ENCODE results near the gene NRCAM. TPM values are rescaled to one million over a fixed set of nuclear protein-coding genes. Genes with fewer than 3 reads are reported as not detected.

Gene NRCAM
- polyA plus RNA-seq, 1 donor, result 11.8 TPM

- Histone ChIP-seq H3K4me3 (ENCODE audit: low read length) (no peak overlapping the region), H3K4me1 (ENCODE audit: control insufficient read depth, insufficient read depth, low read length) (no peaks in the 10 kb centered on the region), H3K27ac (ENCODE audit: low read length) (no peak overlapping the region), H3K27me3 (ENCODE audit: control insufficient read depth, insufficient read depth, low read length) (no peaks in the 10 kb centered on the region), H3K9me3 (ENCODE audit: control insufficient read depth, low read depth, low read length) (no peaks in the 10 kb centered on the region), H3K36me3 (ENCODE audit: control insufficient read depth, insufficient read depth, low read length) (no peaks in the 10 kb centered on the region)
- no peak for DNase-seq
- 76% methylated on average over 4 of the region's 8 CpGs for WGBS (ENCODE audit: insufficient coverage, low lambda C conversion rate)
Observed at GRCh38 chr7:108415821-108416536, 40.3 kb downstream of the NRCAM start.

DNA sequence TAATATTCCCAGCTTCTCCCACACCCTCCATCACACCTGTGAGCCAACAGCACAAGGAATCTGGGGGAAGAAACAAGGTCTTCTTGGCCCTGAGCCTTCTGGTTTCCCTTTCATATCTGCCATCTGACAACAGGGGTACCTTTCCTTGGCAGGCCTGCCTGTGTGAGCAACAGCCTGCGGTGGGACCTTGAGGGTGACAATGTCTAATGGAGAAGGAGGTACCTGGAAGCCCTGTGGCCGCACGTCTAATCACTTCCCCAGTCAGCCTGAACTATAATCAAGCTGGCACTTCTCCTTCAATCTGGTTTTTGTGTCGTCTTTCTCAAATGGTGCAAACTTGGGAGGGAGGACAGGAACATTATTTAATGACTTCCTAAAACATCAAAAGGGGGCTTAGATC is 41.2 kb downstream of the NRCAM start:
- Histone ChIP-seq H3K4me3 (ENCODE audit: low read length) (no peak overlapping the region), H3K27me3 (ENCODE audit: control insufficient read depth, insufficient read depth, low read length) (no peaks in the 10 kb centered on the region), H3K27ac (ENCODE audit: low read length) (no peak overlapping the region), H3K4me1 (ENCODE audit: control insufficient read depth, insufficient read depth, low read length) (no peaks in the 10 kb centered on the region), H3K9me3 (ENCODE audit: control insufficient read depth, low read depth, low read length) (no peaks in the 10 kb centered on the region), H3K36me3 (ENCODE audit: control insufficient read depth, insufficient read depth, low read length) (no peaks in the 10 kb centered on the region)
- no CpG with 5 or more reads among the region's 4 CpGs for WGBS (ENCODE audit: insufficient coverage, low lambda C conversion rate)
- DNase-seq, result no peak

- Histone ChIP-seq H3K4me3 (ENCODE audit: low read length) (no peak overlapping the region), H3K27me3 (ENCODE audit: control insufficient read depth, insufficient read depth, low read length) (no peaks in the 10 kb centered on the region), H3K4me1 (ENCODE audit: control insufficient read depth, insufficient read depth, low read length) (no peaks in the 10 kb centered on the region), H3K27ac (ENCODE audit: low read length) (no peak overlapping the region), H3K36me3 (ENCODE audit: control insufficient read depth, insufficient read depth, low read length) (no peaks in the 10 kb centered on the region), H3K9me3 (ENCODE audit: control insufficient read depth, low read depth, low read length) (no peaks in the 10 kb centered on the region)
- WGBS (ENCODE audit: insufficient coverage, low lambda C conversion rate), result 83% methylated on average over 1 of the region's 3 CpGs
- DNase-seq, result no peak
Observed at GRCh38 chr7:108413782-108414492, 42.3 kb downstream of the NRCAM start.

DNA sequence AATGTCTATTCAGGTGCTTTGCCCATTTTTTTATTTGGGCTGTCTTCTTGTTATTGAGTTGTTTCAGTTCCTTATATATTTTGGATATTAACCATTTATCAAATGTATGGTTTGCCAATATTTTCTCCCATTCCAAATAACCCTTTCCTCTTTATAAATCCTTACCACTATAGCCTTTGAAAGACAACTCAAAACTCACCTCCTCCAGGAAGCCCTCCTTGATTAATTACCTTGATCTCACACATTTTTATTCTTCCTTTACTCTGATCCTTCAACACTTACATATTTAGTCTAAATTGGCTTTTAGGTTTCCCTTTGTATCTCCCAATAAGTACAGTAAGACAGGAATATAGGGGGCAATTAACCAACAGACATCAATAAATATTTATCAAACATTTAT is 42.9 kb downstream of the NRCAM start:
- Histone ChIP-seq H3K36me3 (ENCODE audit: control insufficient read depth, insufficient read depth, low read length) (no peaks in the 10 kb centered on the region), H3K4me3 (ENCODE audit: low read length) (no peak overlapping the region), H3K27ac (ENCODE audit: low read length) (no peak overlapping the region), H3K27me3 (ENCODE audit: control insufficient read depth, insufficient read depth, low read length) (no peaks in the 10 kb centered on the region), H3K4me1 (ENCODE audit: control insufficient read depth, insufficient read depth, low read length) (no peaks in the 10 kb centered on the region), H3K9me3 (ENCODE audit: control insufficient read depth, low read depth, low read length) (no peaks in the 10 kb centered on the region)
- no peak for DNase-seq

GRCh38 chr7:108409146-108409545 is 47.1 kb downstream of the NRCAM start:
- no peak overlapping the region for H3K27ac ChIP-seq (ENCODE audit: low read length)
- 86% methylated on average over 2 of the region's 6 CpGs for WGBS (ENCODE audit: insufficient coverage, low lambda C conversion rate)
- DNase-seq, result no peak
- no peaks in the 10 kb centered on the region for H3K27me3 ChIP-seq (ENCODE audit: control insufficient read depth, insufficient read depth, low read length)
- no peaks in the 10 kb centered on the region for H3K9me3 ChIP-seq (ENCODE audit: control insufficient read depth, low read depth, low read length)
- H3K4me3 ChIP-seq (ENCODE audit: low read length), result no peak overlapping the region
- H3K4me1 ChIP-seq (ENCODE audit: control insufficient read depth, insufficient read depth, low read length), result no peaks in the 10 kb centered on the region
- no peaks in the 10 kb centered on the region for H3K36me3 ChIP-seq (ENCODE audit: control insufficient read depth, insufficient read depth, low read length)

- Histone ChIP-seq H3K36me3 (ENCODE audit: control insufficient read depth, insufficient read depth, low read length) (no peaks in the 10 kb centered on the region), H3K27me3 (ENCODE audit: control insufficient read depth, insufficient read depth, low read length) (no peaks in the 10 kb centered on the region), H3K4me1 (ENCODE audit: control insufficient read depth, insufficient read depth, low read length) (peaks cover 3% of the 10 kb centered on the region), H3K4me3 (ENCODE audit: low read length) (no peak overlapping the region), H3K27ac (ENCODE audit: low read length) (no peak overlapping the region), H3K9me3 (ENCODE audit: control insufficient read depth, low read depth, low read length) (no peaks in the 10 kb centered on the region)
- DNase-seq, result no peak
- 100% methylated on average over 1 of the region's 7 CpGs for WGBS (ENCODE audit: insufficient coverage, low lambda C conversion rate)
Observed at GRCh38 chr7:108408296-108408991, 47.8 kb downstream of the NRCAM start.

- DNase-seq, result no peak
- 100% methylated on average over 1 of the region's 2 CpGs for WGBS (ENCODE audit: insufficient coverage, low lambda C conversion rate)
- Histone ChIP-seq H3K4me1 (ENCODE audit: control insufficient read depth, insufficient read depth, low read length) (peaks cover 7% of the 10 kb centered on the region), H3K27ac (ENCODE audit: low read length) (no peak overlapping the region), H3K4me3 (ENCODE audit: low read length) (no peak overlapping the region), H3K27me3 (ENCODE audit: control insufficient read depth, insufficient read depth, low read length) (no peaks in the 10 kb centered on the region), H3K9me3 (ENCODE audit: control insufficient read depth, low read depth, low read length) (no peaks in the 10 kb centered on the region), H3K36me3 (ENCODE audit: control insufficient read depth, insufficient read depth, low read length) (no peaks in the 10 kb centered on the region)
Observed at GRCh38 chr7:108407676-108408075, 48.6 kb downstream of the NRCAM start.

GRCh38 chr7:108406222-108406890 is 49.9 kb downstream of the NRCAM start:
- Histone ChIP-seq H3K27ac (ENCODE audit: low read length) (no peak overlapping the region), H3K27me3 (ENCODE audit: control insufficient read depth, insufficient read depth, low read length) (no peaks in the 10 kb centered on the region), H3K4me1 (ENCODE audit: control insufficient read depth, insufficient read depth, low read length) (peaks cover 10% of the 10 kb centered on the region), H3K36me3 (ENCODE audit: control insufficient read depth, insufficient read depth, low read length) (no peaks in the 10 kb centered on the region), H3K4me3 (ENCODE audit: low read length) (no peak overlapping the region), H3K9me3 (ENCODE audit: control insufficient read depth, low read depth, low read length) (no peaks in the 10 kb centered on the region)
- DNase-seq, result no peak
- no CpG with 5 or more reads among the region's 1 CpG for WGBS (ENCODE audit: insufficient coverage, low lambda C conversion rate)

- Histone ChIP-seq H3K27me3 (ENCODE audit: control insufficient read depth, insufficient read depth, low read length) (no peaks in the 10 kb centered on the region), H3K27ac (ENCODE audit: low read length) (no peak overlapping the region), H3K4me3 (ENCODE audit: low read length) (no peak overlapping the region), H3K4me1 (ENCODE audit: control insufficient read depth, insufficient read depth, low read length) (peaks cover 10% of the 10 kb centered on the region), H3K36me3 (ENCODE audit: control insufficient read depth, insufficient read depth, low read length) (no peaks in the 10 kb centered on the region), H3K9me3 (ENCODE audit: control insufficient read depth, low read depth, low read length) (no peaks in the 10 kb centered on the region)
- WGBS (ENCODE audit: insufficient coverage, low lambda C conversion rate), result 100% methylated on average over 3 of the region's 11 CpGs
- no peak for DNase-seq
Observed at GRCh38 chr7:108404509-108405420, 51.5 kb downstream of the NRCAM start.

Data from large intestine (tissue), 3 donors.